ENCODE data around the gene TRPM5. TPM values are rescaled to one million over a fixed set of nuclear protein-coding genes. Genes with fewer than 3 reads are reported as not detected.

The TRPM5 gene
- total and polyA plus RNA-seq, 2 of the 8 experiments (the other 6 are each of a cell fraction or from before 2014, with no cell fraction given) = 0.02 TPM; not detected in 1

DNA sequence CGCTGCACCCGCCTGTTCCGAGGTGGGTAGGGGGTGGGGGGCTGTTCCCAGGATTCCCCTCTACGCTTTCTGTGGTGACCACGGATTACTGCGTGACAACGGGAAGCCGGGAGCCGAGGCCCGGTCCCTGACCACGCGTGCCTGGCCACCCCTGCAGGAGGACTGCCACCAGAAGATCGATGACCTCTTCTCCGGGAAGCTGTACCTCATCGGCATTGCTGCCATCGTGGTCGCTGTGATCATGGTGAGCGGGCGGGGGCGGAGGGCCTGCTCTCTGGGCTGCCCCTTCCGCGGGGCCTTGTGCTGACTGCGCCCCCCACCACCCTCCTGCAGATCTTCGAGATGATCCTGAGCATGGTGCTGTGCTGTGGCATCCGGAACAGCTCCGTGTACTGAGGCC lies 47.8 kb downstream of the TRPM5 start:
- Histone ChIP-seq H2BK20ac (ENCODE audit: low read length) (no peak overlapping the region), H3K9ac (replicated peaks in 1 of 4; ENCODE audit: extremely low read depth in 1 of 4, low read depth in 3 of 4, low read length in 3 of 4) (no peak overlapping the region), H3K36me3 (ENCODE audit: control insufficient read depth in 2 of 4, insufficient read depth in 4 of 4, low read length in 3 of 4) (peaks cover 0 to 21% (median under 1%) of the 10 kb centered on the region in 4 experiments; a peak in 4 of 8 replicates), H3K4ac (replicated peaks; ENCODE audit: insufficient read length, low read depth, low read length) (no peak overlapping the region), H4K5ac (ENCODE audit: insufficient read length, low read depth, low read length) (no peak overlapping the region), H3K4me1 (replicated peaks in 1 of 4; ENCODE audit: control insufficient read depth in 3 of 4, insufficient read depth in 4 of 4, low read length in 3 of 4) (peaks cover 0 to 10% (median 3%) of the 10 kb centered on the region in 4 experiments; a peak in 5 of 7 replicates), H3K18ac (ENCODE audit: extremely low read depth, low read length) (no peak overlapping the region), H3K9me3 (ENCODE audit: insufficient read depth in 2 of 2, low read depth in 1 of 2, low read length in 1 of 2) (no peaks in the 10 kb centered on the region), H3K56ac (replicated peaks; ENCODE audit: insufficient read length, low read depth, low read length) (no peak overlapping the region), H2BK120ac (replicated peaks; ENCODE audit: low read depth, low read length) (no peak overlapping the region), H4K91ac (replicated peaks; ENCODE audit: insufficient read length, low read length) (no peak overlapping the region), H2BK5ac (ENCODE audit: low read depth, low read length) (no peak overlapping the region), H4K8ac (ENCODE audit: extremely low read depth, insufficient read depth, low read length) (no peak overlapping the region), H3K4me3 (ENCODE audit: extremely low read depth in 1 of 4, insufficient read depth in 2 of 4, low read depth in 3 of 4, low read length in 4 of 4) (no peak overlapping the region), H2AK5ac (ENCODE audit: low read depth, low read length) (no peak overlapping the region), H2BK15ac (ENCODE audit: low read length) (no peak overlapping the region), H3K79me1 (ENCODE audit: low read depth, low read length) (peaks cover 4% of the 10 kb centered on the region; the same call in 1 of the 2 replicates), H4K20me1 (replicated peaks in 1 of 2; ENCODE audit: control insufficient read depth in 1 of 2, insufficient read depth in 2 of 2, low read length in 2 of 2) (peaks cover 12 to 19% of the 10 kb centered on the region in 2 experiments), H3K23me2 (ENCODE audit: low read depth, low read length) (peaks cover 11% of the 10 kb centered on the region), H2BK12ac (ENCODE audit: low read depth, low read length) (no peak overlapping the region), H3K4me2 (ENCODE audit: insufficient read depth in 1 of 2, low read depth in 2 of 2, low read length in 2 of 2) (no peak overlapping the region), H2AFZ (ENCODE audit: low read length) (no peak overlapping the region), H3K27ac (ENCODE audit: low read depth, low read length) (no peak overlapping the region), H3K14ac (ENCODE audit: insufficient read length) (no peak overlapping the region), H3K23ac (ENCODE audit: insufficient read length) (no peak overlapping the region), H3K79me2 (ENCODE audit: control insufficient read depth in 1 of 2, insufficient read depth in 2 of 2, low read length in 2 of 2) (peaks cover 0 to 7% of the 10 kb centered on the region in 2 experiments; a peak in 3 of 4 replicates), H3K27me3 (replicated peaks in 1 of 4; ENCODE audit: control insufficient read depth in 3 of 4, extremely low read depth in 1 of 4, insufficient read depth in 3 of 4, low read length in 3 of 4) (no peaks in the 10 kb centered on the region)
- POLR2A ChIA-PET (ENCODE audit: partially characterized antibody) = interaction anchor here (1.7 to 2.3 kb wide), 2 partner anchors 9 to 19 kb away, joined by 7 to 11 read pairs; no protein-coding TSS in a partner anchor
- TF ChIP-seq TCF12 (IDR thresholded peaks at IDR 0.05; ENCODE audit: low read depth, low read length) (no peak), EZH2 (IDR thresholded peaks at IDR 0.05; ENCODE audit: low read depth, low read length, severe bottlenecking) (no peak), BCL11A (IDR thresholded peaks at IDR 0.05; ENCODE audit: low read depth in 2 of 2, low read length in 2 of 2) (no peak), BACH1 (IDR thresholded peaks at IDR 0.05; ENCODE audit: low read length) (no peak), TEAD4 (IDR thresholded peaks at IDR 0.05; ENCODE audit: low read depth, low read length) (no peak), SP1 (IDR thresholded peaks at IDR 0.05; ENCODE audit: low read depth, low read length) (no peak), RAD21 (IDR thresholded peaks at IDR 0.05 in 1 of 2, conservative IDR thresholded peaks at IDR 0.05 in 1 of 2; ENCODE audit: low read depth in 2 of 2, low read length in 2 of 2) (no peak), SUZ12 (IDR thresholded peaks at IDR 0.05; ENCODE audit: low read length) (no peak), TAF7 (optimal IDR thresholded peaks at IDR 0.05; ENCODE audit: borderline replicate concordance, low read depth, low read length) (no peak), TBP (IDR thresholded peaks at IDR 0.05; ENCODE audit: low read depth, low read length) (no peak), ZNF274 (IDR thresholded peaks at IDR 0.05; ENCODE audit: borderline replicate concordance, extremely low read depth, low read length) (no peak), CBX5 (IDR thresholded peaks at IDR 0.05; ENCODE audit: low read depth, low read length) (no peak), SIN3A (conservative IDR thresholded peaks at IDR 0.05 in 1 of 2, IDR thresholded peaks at IDR 0.05 in 1 of 2; ENCODE audit: low read depth in 1 of 2, low read length in 2 of 2) (no peak)
- DNase-seq (ENCODE audit: low read depth in 1 of 2, low spot score in 2 of 2) (no peak), FAIRE-seq (no peak)
- 94% methylated on average over 23 of the region's 26 CpGs; no CpG with 5 or more reads in 1 of the 2 experiments for WGBS, 2 experiments (ENCODE audit: extremely low coverage in 1 of 2, insufficient coverage in 1 of 2, insufficient read length in 1 of 2, insufficient replicate concordance in 2 of 2, low coverage in 1 of 2, low lambda C conversion rate in 2 of 2, missing lambda C conversion rate in 1 of 2)
- CTCF ChIA-PET (ENCODE audit: partially characterized antibody) = interaction anchor here (1.0 to 1.5 kb wide), 2 partner anchors 90 to 91 kb away, joined by 4 to 5 read pairs; no protein-coding TSS in a partner anchor

All from H1 (cell line).